Left forelimb (tissue), 1 donor: ENCODE data around the gene ATXN1.
"Not testable (repeated sequence)": the region's sequence is repeated elsewhere in the genome, so short reads cannot be mapped to it uniquely, and the experiment has no call there.

Source experiments
- DNase-seq: peaks from one replicate; pipeline ENCODE4 v3.0.0-alpha.2; 2018; ENCODE audit warnings: low spot score

ATXN1 gene

GRCh38 chr6:16570946-16571345, 190.3 kb downstream of the ATXN1 start:
- no peak for DNase-seq

- DNase-seq = no peak
These were observed 191.1 kb downstream of the ATXN1 start for GRCh38 chr6:16570221-16570553.

- no peak for DNase-seq
These were observed 193.1 kb downstream of the ATXN1 start for GRCh38 chr6:16568128-16568527.

GRCh38 chr6:16567071-16567470, 194.2 kb downstream of the ATXN1 start:
- no peak for DNase-seq

GRCh38 chr6:16564436-16564835, 196.8 kb downstream of the ATXN1 start:
- DNase-seq = no peak

- no peak for DNase-seq
These were observed 197.5 kb downstream of the ATXN1 start for GRCh38 chr6:16563628-16564240.

- no peak for DNase-seq
These were observed 198.8 kb downstream of the ATXN1 start for GRCh38 chr6:16562498-16562897.

DNA sequence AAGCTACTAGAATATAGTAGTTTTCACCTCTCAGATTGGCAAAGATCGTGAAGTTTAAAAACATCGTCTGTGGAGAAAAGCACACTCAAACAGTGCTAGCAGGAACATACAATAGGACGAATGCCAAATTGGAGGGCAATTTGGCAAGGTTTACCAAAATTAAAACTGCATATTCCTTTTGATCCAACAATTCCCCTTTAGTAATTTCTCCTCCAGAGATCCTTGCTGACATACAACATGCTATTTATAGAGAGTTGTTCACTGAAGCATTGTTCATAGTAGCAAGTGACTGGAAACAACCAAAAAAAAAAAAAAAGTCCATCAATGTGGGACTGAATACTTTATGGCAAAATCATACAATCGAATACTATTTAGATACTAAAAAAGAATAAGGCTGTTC, 202.2 kb downstream of the ATXN1 start:
- DNase-seq = no peak

- no peak for DNase-seq
These were observed 205.7 kb downstream of the ATXN1 start for GRCh38 chr6:16555550-16555949.

DNA sequence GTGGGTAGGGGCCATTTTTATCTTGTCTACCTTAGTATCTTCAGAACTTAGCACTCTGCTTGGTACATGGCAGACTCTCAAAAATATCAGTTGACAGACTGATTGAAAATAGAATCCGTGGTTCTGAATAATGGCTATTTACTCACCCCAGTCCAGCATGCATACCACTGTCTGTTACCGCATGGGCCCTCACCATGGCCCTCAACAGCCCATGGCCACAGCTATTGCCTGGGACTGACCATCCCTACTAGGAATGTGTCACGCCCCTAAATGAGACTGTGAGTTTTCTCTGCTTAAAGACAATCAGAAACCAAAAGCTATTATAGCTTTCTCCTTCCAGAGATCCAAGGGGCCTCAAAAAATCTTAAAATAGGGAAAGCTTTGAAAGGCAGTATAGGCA, 207.7 kb downstream of the ATXN1 start:
- DNase-seq = no peak

DNA sequence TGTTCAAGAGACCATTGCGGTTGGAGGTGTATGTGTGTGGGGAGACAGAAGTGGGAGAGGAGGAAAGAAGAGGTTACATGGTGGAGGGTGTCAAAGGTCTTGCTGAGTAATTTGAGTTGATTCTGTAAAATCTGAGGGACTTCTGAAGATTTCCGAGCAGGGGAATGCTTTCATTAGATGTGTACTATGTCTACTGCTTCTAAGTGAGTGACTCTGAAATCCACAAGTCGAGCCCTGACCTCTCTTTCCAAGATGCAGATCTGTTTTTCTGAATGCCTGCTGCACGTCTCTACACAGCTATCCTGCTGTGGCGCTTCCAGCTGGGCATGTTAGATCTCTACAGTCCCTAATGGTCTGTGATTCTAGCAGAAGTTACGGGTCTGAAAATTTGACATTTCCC, 209.8 kb downstream of the ATXN1 start:
- no peak for DNase-seq

DNA sequence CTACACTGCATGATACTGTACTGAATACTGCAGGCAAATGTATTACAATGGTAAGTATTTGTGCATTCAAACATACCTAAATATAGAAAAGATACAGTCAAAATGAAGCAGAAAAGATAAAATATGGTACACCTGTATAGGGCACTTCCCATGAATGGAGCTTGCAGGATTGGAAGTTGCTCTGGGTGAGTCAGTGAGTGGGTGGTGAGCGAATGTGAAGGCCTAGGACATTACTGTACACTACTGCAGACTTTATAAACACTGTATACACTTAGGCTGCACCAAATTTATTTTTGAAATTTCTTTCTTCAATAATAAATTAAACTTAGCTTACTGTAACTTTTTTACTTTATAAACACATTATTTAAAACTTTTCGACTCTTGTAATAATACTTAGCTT, 213.1 kb downstream of the ATXN1 start:
- no peak for DNase-seq

DNA sequence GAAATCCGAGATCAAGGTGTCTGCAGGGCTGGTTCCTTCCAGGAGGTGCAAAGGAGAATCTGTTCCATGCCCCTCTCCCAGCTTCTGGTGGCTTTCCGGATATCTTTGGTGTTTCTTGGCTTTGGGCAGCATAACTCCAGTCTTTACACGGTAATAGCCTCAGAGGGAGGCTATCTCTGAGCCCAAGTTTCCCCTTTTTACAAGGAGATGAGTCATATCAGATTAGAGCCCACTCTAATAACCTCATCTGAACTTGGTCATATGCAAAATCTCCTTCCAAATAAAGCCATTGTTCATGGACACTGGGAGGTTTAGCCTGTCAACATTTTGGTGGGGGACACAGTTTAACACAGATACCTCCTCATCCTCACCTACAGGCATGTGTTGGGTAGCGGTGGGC, 213.7 kb downstream of the ATXN1 start:
- no peak for DNase-seq

DNA sequence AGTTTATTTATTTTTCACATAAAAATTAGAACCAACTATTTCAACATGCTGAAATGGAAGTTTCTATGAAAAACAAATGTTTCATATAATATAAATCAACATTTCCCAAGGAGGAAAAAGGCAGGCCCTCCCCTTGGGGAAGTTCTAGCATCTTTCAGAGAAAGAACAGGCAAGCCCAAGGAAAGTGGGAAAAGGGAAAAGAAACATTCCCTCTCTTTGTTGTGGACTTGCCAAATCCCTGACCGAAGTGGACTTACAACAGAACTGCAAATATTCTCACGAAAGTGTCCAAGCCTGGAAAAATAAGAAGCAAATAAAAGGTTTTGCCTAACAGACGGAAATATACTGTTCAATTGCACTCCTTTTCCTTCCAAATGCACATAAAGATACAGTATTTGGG, 214.4 kb downstream of the ATXN1 start:
- DNase-seq = no peak

- no peak for DNase-seq
These were observed 215.9 kb downstream of the ATXN1 start for GRCh38 chr6:16545382-16545781.

DNA sequence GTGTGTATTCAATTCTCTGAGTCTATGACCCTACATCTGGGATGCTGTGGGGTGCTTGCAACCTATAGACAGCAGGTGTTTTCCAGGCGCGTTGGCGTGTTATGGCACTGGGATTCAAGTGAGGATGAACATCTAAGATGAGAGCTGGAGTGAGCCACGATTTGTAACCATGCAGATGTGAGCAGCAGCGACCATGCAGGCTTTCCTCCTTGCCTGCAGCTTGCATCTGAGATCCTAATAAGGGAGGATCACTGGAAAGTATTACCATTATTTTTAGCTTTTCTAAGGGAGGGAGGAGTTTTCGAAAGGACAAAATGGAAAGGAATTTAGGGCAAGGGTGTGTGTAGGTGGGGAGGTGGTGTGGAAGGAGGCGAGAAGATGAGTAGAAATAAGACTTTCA, 216.7 kb downstream of the ATXN1 start:
- DNase-seq = no peak

DNA sequence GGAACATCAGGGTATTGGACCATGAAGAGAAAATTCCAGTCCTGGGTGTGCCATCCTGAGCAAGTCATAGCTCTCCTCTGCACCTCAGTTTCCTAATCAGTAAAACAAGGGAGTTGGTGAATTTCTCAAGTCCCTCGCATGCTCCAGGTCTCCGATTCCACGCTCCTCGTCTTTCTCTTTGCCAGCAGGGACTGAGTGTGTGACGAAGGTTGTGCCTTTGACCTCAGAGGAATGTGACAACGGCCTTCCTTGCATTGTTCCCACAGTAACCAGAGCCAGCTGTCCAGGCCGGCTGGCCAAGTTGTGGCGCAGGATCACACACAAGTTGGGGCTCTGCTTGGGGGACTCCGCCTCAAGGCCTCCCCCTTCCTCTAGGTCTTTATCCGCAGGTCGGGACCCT, 217.3 kb downstream of the ATXN1 start:
- no peak for DNase-seq

DNA sequence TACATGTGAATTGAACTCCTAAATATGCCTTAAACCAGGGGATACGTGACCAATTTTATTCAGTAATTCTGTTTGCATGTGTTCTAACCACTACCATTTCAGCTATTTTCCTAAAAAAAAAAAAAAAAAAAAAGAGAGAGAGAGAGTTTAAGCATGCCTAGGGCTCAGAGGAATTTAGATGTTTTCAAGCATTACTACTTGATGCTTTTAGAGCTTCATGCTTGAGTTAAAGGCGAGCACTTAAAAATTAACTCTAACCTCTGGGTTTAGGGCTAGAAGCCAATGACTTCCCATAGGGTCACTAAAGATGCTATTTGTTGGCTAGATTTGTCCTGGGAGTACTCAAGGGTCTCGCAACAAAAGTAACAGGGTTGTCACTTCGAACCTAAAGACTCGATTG, 217.7 kb downstream of the ATXN1 start:
- no peak for DNase-seq

- DNase-seq = no peak
These were observed 219.2 kb downstream of the ATXN1 start for GRCh38 chr6:16542070-16542469.

- no peak for DNase-seq
These were observed 220.2 kb downstream of the ATXN1 start for GRCh38 chr6:16540804-16541752.

GRCh38 chr6:16540383-16540782, 220.9 kb downstream of the ATXN1 start:
- not testable (repeated sequence) for DNase-seq

GRCh38 chr6:16539086-16539931, 222.0 kb downstream of the ATXN1 start:
- DNase-seq = no peak

GRCh38 chr6:16535564-16535963, 225.7 kb downstream of the ATXN1 start:
- DNase-seq = no peak
